GM12878 (cell line): ENCODE measurements around the gene OGFR.

Experiments used
- CBFB ChIP-seq: IDR thresholded peaks from 2 replicates; pipeline ENCODE4 v1.6.1; 2016; ENCODE audit warnings: antibody characterized with exemption, low read depth
- CHD1 ChIP-seq: IDR thresholded peaks from 2 replicates; pipeline ENCODE4 v1.6.1; 2012; ENCODE audit warnings: low read depth, low read length, improper control_type of control experiment
- ELK1 ChIP-seq: IDR thresholded peaks from 2 replicates; pipeline ENCODE4 v1.6.1; 2012; ENCODE audit warnings: low read depth, low read length, improper control_type of control experiment
- NFYA ChIP-seq: IDR thresholded peaks from 2 replicates; pipeline ENCODE4 v1.6.1; 2011; ENCODE audit warnings: low read depth, mild to moderate bottlenecking, low read length, improper control_type of control experiment, borderline replicate concordance
- NR2C1 ChIP-seq: fragments of 450-650 bp; IDR thresholded peaks from 2 replicates; pipeline ENCODE4 v1.6.1; 2017; ENCODE audit warnings: antibody characterized with exemption, mild to moderate bottlenecking, moderate library complexity
- NR2F1 ChIP-seq: fragments of 450-650 bp; conservative IDR thresholded peaks from 2 replicates; pipeline ENCODE4 v1.6.1; 2017; ENCODE audit warnings: mild to moderate bottlenecking
- RAD21 ChIP-seq: IDR thresholded peaks from 2 replicates; pipeline ENCODE4 v1.6.1; 2011; ENCODE audit warnings: mild to moderate bottlenecking, low read depth, low read length, moderate library complexity; ENCODE audit not compliant: insufficient read depth
- RCOR1 ChIP-seq: conservative IDR thresholded peaks from 2 replicates; pipeline ENCODE4 v1.6.1; 2012; ENCODE audit warnings: low read depth, low read length, improper control_type of control experiment
- TAF1 ChIP-seq: IDR thresholded peaks from 2 replicates; pipeline ENCODE4 v1.6.1; 2011; ENCODE audit warnings: mild to moderate bottlenecking, low read depth, low read length, borderline replicate concordance
- TCF7 ChIP-seq: IDR thresholded peaks from 2 replicates; pipeline ENCODE4 v1.6.1; 2014; ENCODE audit warnings: antibody characterized with exemption, borderline replicate concordance

DNA sequence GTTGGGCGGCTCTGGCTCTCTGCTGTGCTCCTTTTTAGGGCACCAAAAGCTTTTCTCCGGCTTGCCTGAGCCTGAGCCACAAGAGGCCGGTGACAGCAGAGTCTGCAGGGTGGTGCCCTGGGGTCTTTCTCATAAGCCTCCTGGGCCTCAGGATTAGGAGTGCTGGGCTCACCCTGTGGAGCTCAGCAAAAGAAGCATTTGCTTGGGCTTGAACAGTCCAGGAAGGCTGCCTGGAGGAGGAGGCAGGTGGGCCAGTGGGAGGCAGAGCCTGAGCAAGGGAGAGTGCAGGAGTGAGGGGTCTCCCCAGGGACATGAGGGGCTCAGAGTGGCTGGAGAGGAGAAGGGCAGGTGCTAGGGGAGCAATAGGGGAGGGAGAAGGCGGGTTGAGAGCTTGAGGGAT is 41.2 kb upstream of the OGFR start:
- TF ChIP-seq RAD21 = no peak
- TF ChIP-seq NR2F1 = no peak
- TF ChIP-seq RCOR1 = no peak
- TF ChIP-seq CBFB = no peak
- TF ChIP-seq TAF1 = no peak
- TF ChIP-seq NR2C1 = no peak
- TF ChIP-seq ELK1 = no peak
- no peak for TF ChIP-seq NFYA
- TF ChIP-seq TCF7 = no peak
- TF ChIP-seq CHD1 = no peak
